Uterus (tissue), 2 donors: ENCODE data around the gene LAPTM5.

Experiments
- CTCF ChIP-seq, 4 experiments: fragments of 200-600 bp in 2 of 4; fragments of 450-650 bp in 2 of 4; sonication (generic) in 2 of 4; IDR thresholded peaks; one replicate each; pipeline ENCODE4 v1.5.1; 2016 to 2019; ENCODE audit warnings: antibody characterized with exemption in 4 of 4, mild to moderate bottlenecking in 2 of 4, moderate library complexity in 1 of 4
- POLR2A ChIP-seq, 2 donors: fragments of 450-650 bp; IDR thresholded peaks; one replicate each; pipeline ENCODE4 v1.6.1; 2016; ENCODE audit warnings: antibody characterized with exemption in 2 of 2, mild to moderate bottlenecking in 1 of 2, moderate library complexity in 1 of 2

- TF ChIP-seq CTCF (IDR thresholded peaks at IDR 0.05) (no peak), POLR2A (IDR thresholded peaks at IDR 0.05) (no peak)
Measured at GRCh38 chr1:30755334-30755733, 2.2 kb downstream of the LAPTM5 start.
